Astrocyte of the hippocampus (primary cell): ENCODE measurements around the gene PPA2.
"Not testable (repeated sequence)": the region's sequence is repeated elsewhere in the genome, so short reads cannot be mapped to it uniquely, and the experiment has no call there.

ENCODE experiments used
- DNase-seq: peaks from one replicate; pipeline ENCODE4 v3.0.0; 2011; ENCODE audit warnings: low read depth, low spot score

PPA2 gene

DNA sequence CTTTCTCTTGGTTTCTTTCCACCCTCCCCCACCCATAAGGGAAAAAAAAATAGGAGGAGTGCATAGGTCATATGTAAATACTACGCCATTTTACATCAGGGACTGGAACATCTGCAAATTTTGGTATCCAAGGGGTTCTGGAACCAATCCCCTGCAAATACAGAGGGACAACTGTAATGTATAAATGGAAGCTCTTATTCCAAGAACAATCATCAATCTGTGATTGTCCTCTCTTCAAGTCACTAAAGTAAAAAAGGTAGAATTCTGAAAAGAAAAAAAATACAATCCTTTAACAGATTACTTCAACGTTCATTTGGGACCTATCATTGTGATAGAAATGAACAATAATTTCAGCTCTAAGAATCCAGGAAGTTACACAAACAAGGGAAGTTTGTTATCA lies 13.6 kb downstream of the PPA2 start:
- no peak for DNase-seq

DNA sequence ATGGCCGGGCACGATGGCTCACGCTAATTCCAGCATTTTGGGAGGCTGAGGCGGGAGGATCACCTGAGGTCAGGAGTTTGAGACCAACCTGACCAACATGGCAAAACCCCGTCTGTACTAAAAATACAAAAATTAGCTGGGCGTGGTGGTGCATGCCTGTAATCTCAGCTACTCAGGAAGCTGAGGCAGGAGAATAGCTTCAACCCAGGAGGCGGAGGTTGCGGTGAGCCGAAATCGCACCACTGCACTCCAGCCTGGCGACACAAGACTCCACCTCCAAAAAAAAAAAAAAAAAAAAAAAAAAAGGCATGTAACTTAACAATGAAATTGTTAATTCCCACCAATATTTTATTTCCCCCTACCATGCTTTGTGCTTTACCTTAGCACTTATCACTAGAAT lies 15.3 kb downstream of the PPA2 start:
- not testable (repeated sequence) for DNase-seq

DNA sequence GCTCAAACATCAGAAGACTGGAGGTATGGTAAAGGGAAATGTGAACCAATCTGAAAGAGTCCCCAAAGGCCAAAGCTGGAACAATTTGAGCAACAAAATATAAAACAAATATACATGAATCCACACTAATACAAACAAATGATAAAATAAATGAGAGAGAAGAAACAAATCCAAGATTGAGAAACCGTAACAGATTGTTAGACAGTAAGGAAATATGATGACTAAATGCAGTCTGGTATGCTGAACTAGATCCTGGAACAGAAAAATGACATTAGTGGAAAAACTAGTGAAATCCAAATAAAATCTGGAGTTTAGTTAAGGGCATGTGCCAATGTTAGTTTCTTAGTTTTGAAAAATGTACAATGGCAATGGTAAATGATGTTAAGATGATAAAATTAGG lies 15.9 kb downstream of the PPA2 start:
- no peak for DNase-seq

DNA sequence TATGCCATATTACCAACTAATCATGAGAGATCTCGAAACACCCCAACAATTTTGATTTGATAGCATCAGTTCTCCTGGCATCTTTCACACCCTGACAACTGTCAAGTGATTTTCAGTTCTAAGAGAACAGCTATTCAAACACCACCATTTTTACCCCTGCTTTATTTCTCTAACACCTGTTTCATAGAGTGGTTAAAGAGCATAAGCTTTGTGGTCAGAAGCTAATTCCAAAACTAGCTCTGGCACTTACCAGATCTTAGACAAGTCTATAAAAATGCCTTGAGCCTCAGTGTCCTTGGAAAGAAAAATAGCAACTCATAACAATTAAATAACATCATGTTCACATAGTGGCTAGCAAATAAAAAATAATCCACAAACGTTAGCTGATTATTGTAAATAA lies 17.9 kb downstream of the PPA2 start:
- no peak for DNase-seq

DNA sequence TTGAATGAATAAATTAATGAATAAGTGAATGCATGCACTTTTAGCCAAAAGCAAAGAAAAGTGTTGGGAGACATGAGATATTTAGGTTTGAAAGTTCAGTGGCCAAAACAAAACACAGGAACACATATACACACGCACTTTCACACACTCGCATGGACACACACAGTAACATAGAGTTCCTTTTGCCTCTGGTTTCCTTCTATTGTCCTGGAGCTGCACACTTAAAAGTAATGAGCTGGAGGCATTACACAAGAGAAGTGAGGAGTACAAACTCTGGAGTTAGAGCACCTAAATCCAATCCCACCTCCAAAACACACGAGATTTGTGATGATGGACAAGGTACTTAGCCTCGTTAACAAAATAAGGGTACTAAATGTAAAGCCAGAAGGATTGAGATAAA lies 18.7 kb downstream of the PPA2 start:
- DNase-seq = no peak

DNA sequence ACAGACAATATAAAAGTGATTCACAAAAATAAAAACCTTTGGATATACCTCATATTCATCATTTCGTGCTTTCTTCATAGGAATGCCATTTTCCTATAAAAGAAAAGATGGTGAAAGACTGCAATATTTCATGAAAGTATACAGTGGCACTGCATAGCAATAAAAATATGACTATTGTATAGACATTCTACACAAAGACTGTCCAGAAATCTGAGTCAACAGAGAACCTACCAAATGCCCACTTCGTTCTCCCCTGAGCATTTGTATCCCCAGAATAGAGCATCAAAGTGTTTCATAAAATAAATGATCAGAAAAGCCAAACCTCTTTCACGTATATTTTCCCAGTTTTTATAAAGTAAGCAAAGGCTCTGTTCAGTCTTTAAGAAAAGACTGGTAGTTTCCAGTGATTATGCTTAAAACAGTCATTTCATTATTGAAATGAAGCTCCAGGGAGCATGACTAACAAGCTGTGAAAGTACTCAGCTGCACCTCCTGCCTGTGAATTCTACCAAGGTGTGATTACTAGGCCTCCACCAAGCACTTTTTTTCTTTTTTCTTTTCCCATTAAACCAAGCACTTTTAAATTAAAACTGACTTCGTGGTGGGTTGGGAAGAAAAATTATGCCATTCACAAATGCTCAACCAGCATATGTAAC lies 20.2 kb downstream of the PPA2 start:
- peak; percentile 17 for DNase-seq

DNA sequence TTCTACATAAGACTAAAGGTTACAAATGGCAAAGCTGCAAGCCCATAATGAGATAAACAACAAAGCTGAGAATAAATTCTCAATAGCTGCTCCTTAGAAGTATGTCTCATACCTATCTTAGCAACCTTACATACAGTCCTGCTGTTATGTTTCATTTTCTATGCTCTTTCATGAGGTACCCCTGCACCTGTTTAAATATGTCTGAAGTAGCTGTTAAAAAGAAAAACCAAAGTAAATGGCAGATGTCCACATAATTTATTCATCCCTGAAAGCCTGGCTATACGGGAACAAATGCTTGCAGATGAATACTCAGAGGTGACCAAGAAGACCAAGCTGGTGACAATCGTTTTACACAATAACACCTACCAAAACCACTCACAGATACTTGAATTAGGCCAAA lies 22.5 kb downstream of the PPA2 start:
- no peak for DNase-seq

DNA sequence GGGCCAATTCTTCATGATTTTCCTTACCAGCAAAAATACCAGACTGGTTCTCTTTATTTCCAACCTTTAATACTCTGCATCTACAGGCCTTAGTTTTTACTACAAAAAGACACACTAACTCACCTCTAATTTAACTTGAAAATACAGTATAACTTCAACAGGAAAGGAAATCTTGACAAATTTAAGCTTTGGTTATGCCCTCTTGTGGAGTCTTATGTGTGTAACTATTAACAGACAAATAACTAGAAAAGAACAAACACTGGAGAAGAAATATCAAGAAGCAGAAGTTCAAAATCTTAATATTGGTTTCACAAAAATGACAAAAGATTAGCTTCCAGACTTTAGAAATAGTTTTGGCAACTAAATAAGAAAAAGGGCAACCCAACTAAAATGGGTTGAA lies 33.0 kb downstream of the PPA2 start:
- no peak for DNase-seq

DNA sequence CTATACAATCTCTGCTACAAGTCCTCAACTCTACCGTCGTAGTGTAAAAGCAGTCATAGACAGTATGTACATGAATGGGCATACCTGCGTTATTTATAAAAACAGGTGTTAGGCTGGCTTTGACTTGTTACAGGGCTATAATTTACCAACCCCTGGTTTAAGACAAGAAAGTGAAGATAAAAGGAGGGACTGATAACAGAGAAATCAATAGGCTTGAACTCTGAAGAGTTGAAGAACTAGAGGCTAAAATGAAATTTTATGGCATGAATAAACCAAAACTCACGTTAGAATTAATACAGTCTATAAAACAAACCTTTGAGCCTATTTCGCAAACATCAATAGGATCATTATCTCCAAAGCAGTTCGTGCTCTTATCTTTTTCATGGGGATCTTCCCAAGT lies 36.2 kb downstream of the PPA2 start:
- no peak for DNase-seq

DNA sequence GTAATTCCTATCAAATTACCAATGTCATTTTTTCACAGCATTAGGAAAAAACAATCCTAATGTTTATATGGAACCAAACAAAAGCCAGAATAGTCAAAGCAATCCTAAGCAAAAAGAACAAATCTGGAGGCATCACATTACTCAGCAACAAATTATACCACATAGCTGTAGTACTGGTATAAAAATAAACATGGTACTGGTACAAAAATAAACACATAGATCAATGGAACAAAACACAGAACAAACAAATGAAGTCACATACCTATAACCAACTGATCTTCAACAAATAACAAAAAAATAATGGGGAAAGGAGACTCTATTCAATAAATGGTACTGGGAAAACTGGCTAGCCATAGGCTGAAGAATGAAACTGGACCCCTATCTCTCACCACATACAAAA lies 37.4 kb downstream of the PPA2 start:
- DNase-seq = no peak

DNA sequence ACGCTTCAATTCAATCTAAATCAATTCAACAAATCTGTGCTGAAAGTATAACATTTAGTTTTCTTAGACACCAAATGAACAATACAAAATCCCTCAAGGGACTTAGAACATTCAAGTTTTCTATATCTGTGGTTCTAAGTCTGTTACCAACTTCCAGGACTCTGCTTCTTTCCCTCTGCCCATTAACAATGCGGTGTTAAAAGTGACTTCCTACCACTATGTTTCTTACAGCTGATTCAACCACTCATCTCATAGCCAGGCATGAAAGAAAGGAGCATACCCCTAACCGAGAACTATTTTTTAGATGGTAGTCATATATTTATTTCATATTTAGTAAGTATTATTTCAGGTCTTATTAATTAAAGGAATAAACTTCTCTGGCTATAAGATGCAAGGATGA lies 38.9 kb downstream of the PPA2 start:
- DNase-seq = no peak

DNA sequence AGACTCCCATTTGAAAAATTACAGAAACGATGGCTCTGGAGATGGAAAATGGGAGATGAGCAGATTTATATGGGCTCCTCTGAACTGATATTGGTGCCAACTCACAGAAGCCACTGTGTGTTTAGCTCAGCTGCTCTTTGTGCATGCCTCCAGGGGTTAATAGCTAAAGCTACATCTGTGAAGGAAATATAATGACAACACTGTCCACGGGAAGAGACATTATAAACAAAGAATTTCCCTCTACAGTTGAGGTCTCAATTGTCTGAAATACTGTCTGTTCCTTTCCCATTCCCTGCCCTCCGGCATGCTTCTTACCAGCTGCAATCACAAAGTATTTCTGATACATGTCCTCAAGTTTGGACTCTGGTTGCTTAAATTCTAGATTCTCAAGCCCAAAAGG lies 40.4 kb downstream of the PPA2 start:
- DNase-seq = no peak

DNA sequence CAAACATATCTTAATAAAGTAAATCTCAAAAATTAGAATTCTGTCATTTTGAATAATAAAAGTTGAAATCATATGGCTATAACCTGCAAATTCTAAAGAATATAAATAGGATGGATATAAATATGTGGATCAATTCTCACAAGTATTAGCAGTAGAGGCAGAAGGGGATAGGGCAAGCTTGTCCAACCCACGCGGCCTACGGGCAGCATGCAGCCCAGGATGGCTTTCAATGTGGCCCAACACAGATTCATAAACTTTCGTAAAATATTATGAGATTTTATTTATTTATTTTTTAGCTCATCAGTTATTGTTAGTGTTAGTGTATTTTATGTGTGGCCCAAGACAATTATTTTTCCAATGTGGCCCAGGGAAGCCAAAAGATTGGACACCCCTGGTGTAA lies 41.4 kb downstream of the PPA2 start:
- DNase-seq = no peak

DNA sequence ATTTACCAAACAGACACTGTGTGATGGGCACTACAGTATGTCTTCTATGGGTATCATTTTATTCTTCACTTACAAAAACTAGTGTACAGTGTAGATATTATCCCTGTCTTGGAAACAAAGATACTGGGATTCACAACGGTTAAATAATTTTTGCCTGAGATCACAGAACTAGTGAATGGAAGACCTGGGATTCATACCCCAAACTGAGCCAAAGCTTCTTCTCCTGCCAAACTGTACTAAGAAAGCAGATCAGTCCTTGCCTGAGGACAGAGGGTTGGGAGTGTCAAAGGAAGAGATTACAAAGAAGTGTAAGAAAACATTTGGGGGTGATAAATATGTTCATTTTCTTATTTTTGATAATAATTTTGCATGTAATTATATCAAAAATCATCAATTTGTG lies 43.1 kb downstream of the PPA2 start:
- no peak for DNase-seq

DNA sequence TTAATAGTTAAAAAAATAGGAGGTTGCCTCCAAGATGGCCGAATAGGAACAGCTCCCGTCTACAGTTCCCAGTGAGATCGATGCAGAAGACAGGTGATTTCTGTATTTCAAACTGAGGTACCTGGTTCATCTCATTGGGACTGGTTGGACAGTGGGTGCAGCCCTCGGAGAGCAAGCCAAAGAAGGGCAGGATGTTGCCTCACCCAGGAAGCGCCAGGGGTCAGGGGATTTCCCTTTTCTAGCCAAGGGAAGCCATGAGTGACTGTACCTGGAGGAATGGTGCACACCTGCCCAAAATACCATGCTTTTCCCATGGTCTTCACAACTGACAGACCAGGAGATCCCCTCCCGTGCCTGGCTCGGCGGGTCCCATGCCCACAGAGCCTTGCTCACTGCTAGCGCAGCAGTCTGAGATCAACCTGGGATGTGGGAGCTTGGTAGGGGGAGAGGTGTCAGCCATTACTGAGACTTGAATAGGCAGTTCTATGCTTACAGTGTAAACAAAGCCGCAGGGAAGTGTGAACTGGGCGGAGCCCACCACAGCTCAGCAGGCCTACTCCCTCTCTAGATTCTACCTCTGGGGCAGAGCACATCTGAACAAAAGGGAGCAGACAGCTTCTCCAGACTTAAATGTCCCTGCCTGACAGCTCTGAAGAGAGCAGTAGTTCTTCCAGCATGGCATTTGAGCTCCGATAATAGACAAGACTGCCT lies 47.5 kb downstream of the PPA2 start:
- no peak for DNase-seq

DNA sequence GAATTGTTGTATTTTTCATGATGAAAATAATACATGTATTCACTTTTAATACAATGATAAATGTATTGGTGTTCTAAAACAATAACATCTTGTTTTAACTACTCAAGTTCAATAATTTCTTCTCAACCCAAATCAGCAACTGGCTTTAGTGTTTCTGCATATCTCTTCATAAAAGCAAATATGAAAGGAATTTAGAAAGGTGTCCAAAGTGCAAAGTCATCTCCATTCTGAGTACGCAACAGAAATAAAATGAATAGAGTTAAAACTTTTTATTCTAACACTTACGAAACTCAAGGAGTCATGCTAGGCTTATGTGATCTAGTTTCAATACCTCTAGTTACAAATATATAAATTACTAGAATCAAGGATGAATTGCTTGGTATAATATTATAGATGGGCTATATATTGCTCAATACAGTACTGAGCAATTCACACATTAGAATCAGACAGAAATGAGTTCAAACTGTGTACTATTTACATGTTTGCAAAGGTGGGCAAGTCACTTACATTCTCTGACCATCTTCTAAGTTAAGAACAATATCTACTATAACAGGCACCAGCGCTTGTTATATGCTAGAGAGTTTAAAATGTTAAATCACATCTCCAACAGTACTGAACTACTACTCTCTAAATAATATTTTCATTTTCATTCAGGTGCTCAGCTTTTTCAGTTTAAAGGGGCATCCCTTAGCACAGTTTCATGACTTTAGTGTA lies 51.5 kb downstream of the PPA2 start:
- DNase-seq = no peak

DNA sequence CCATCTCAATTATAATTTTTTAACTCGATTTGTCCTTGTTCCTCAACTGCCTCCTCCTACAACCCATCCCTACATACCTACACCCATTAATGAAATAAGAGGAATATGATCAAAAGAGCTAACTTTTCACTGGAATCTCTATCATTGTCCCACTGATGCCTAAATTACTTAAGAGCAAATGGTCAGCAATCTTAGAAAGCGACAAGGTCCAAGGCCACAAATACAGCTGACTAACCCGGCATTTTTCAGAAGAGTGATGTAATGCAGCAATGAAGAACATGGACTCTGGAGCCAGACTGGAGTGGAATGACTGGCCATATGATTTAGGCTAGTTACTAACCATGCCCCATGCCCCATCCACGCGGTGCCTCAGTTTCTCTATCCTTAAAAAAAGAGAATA lies 56.2 kb downstream of the PPA2 start:
- no peak for DNase-seq

DNA sequence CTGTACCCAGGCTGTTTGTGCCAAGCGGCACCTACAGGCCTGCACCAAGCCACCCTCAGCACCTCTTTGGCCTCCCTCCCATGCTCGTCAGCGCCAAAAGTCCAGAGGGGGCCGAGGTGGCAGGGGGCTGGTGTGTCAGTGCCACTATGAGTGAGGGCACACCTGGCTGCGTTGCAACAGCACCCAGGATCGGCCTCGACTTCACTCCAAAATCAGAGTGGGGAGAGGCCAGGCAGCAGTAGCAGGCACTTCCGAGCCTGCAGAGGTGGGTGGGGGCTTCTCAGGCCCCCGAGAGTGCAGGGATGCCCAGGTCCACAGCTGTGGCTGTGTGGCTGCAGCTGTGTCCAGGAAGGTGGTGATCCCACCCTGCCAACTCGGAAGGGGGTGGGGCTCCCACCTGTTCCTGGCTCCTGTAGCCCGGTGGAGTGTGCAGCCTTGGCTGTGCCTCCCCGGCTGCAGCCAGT lies 58.5 kb downstream of the PPA2 start:
- DNase-seq = no peak

DNA sequence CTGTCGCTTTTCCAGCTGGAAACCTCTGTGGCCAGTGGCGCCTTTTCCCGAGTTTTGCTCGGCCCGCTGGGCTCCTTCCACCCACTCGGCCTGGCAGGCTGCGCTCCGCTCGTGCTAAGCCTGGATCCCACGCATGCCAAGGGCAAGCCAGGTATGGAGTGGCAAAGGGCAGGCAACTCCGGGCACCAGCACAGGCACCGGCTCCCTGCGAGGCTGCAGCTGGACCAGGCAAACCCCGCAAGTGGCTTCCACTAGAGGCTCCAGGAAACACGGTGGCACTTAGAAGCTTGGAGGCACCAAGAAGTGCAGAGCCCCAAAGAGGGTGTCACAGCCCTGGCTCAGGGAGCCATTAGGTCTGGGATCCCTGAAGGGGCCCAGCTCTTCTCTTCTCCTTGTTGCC lies 59.5 kb downstream of the PPA2 start:
- DNase-seq = no peak

DNA sequence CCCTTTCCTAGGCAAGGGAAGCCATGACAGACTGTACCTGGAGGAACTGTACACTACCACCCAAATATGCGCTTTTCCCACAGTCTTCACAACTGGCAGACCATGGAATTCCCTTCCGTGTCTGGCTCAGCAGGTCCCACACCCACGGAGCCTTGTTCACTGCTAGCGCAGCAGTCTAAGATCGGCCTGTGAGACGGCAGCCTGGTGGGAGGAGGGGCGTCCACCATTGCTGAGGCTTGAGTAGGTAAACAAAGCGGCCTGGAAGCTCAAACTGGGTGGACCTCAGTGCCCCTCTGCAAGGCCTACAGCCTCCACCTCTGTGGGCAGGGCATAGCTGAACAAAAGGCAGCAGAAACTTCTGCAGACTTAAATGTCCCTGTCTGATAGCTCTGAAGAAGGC lies 64.7 kb downstream of the PPA2 start:
- DNase-seq = not testable (repeated sequence)

DNA sequence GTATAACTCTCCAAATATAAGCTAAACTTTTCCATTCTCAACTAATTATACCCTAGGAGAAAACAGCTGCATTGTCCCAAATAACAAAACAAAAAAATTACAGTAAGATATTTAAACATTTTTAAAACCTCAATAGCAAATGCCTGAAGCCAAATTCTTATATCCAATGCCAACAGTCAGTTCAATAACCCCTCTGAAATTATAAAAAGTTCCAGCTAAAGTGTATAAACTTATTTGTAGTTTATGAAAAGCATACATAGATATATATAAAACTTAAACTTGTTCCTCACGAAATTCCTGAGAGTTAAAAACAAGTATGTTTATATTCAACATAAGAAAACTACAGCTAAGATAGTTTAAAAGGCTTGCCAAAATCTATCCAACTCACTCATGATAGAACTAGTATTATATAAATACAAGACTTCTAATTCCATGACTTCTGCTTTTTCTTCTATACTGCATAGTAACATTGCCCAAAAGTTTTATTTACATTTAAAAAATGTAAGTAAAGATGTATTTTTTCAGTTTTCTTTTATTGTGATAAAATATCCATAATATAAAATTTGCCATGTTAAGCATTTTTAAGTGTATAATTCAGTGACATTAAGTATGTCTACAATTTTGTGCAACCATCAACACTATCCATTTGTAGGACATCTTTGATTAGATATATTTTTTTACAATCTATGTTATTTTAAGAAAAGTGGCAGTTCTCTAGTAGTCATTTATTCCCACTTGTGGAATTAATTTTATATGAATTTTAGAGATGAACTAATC lies 72.8 kb downstream of the PPA2 start:
- no peak for DNase-seq

DNA sequence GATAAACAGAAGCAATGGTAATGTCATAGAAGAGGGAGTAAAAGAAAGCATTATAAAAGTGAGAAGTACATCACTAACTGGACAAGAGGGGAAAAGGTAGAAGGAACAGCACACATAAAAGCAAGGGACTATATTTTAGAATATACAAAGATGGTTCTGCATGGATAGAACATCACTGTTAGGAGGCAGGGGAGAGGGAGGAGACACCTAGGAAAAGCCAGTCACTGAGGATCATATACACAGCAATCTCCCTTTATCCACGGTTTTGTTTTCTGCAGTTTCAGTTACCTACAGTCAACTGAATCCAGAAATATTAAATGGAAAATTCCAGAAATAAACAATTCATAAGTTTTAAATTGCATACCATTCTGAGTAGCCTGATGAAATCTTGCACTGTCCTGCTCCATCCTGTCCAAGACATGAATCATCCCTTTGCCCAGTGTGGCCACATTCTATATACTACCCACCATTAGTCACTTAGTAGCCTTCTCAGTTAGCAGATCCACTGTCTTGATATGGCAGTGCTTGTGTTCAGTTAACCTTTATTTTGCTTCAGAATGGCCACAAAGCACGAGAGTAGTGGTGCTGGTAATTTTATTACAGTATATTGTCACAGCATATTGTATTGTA lies 74.2 kb downstream of the PPA2 start:
- peak; percentile 44 for DNase-seq
